Stimulated activated CD4-positive, alpha-beta T cell treated with anti-CD3 and anti-CD28 coated beads, Interleukin-4, amount 100 ng/mL, for 48 hours (primary cell): ENCODE results near the gene CELSR1.
"Not testable (repeated sequence)": the region's sequence is repeated elsewhere in the genome, so short reads cannot be mapped to it uniquely, and the experiment has no call there.

Source experiments
- DNase-seq, 2 donors: peaks; one replicate each; pipeline ENCODE4 v3.0.0-alpha.2; 2020; ENCODE audit warnings: low read depth in 2 of 2

CELSR1 gene

DNA sequence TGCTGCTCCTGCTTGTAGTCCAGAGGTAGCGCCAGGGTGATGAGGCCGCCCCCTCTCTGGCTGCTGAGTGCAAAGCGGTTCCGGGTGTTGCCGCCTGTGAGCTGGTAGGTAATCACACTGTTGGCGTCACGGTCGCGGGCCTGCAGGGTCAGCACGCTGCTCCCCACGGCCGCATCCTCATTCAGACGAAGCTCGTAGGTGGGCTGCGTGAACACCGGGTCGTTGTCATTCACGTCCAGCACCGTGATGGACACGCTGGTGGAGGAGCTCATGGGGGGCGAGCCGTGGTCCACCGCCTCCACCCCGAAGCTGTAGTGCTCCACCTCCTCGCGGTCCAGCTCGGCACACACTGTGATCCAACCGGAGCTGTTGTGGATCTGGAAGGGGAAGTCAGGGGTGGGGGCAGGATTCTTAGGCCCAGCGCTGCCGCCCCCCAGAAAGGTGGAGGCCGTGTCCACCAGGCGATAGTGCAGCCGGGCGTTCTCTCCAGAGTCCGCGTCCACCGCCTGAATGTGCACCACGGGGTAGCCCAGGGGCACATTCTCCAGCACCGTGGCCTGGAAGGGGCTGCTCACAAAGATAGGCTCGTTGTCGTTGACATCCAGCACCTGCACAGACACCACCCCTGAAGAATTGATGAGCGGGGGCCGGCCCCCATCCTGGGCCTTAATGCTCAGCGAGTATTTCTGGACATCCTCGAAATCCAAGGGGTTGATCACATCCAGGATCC, 2.4 kb downstream of the CELSR1 start:
- DNase-seq: no peak

GRCh38 chr22:46534177-46534776, 3.1 kb downstream of the CELSR1 start:
- DNase-seq: no peak

- DNase-seq: no peak
Observed at GRCh38 chr22:46533070-46533833, 4.2 kb downstream of the CELSR1 start.

DNA sequence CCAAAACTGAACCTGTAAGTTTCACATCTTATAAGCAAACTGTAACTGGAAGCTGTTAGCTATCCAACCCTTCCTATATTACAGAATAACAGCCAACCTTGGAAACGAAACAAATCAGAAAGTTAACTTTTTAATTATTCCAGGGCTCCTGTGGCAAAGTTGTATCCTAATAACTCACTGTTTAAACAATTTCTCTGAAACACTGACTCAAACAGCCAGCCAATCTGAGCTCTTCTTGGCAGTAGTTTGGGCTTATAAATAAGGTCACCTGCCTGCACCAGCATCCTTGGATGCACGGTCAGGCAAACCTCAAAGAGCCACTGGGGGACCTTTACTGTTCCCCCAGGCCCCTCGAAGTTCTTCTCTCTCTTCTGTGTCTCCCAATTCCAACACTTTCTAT, 5.0 kb downstream of the CELSR1 start:
- no peak for DNase-seq

- DNase-seq: no peak
Observed at GRCh38 chr22:46531581-46532175, 5.7 kb downstream of the CELSR1 start.

GRCh38 chr22:46528121-46528610, 9.3 kb downstream of the CELSR1 start:
- DNase-seq: no peak

- DNase-seq: no peak
Observed at GRCh38 chr22:46526244-46526839, 11.1 kb downstream of the CELSR1 start.

- no peak for DNase-seq
Observed at GRCh38 chr22:46525389-46526243, 11.8 kb downstream of the CELSR1 start.

- DNase-seq: no peak
Observed at GRCh38 chr22:46524203-46524740, 13.1 kb downstream of the CELSR1 start.

DNA sequence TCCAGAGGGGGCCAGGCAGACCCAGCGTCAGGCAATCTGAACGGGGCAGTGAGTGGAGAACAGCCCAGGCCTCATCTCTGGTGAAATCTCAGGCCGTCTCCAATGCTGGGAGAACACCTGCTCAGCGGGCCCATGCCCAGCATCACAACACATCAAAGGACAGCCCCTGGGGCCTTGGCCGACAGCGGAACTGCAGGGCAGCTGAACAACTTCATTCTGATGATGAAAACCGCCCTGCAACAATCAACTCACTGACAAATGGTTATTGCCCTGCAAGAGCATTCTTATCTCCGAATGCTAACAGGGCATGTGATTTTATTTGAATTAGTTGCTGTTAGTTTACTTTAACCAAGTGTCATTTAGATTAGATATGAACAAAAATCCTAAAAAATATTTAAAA, 14.6 kb downstream of the CELSR1 start:
- DNase-seq: no peak

GRCh38 chr22:46521994-46522393, 15.4 kb downstream of the CELSR1 start:
- DNase-seq: no peak

- DNase-seq: no peak
Observed at GRCh38 chr22:46520880-46521279, 16.5 kb downstream of the CELSR1 start.

- no peak for DNase-seq
Observed at GRCh38 chr22:46519377-46519776, 18.0 kb downstream of the CELSR1 start.

DNA sequence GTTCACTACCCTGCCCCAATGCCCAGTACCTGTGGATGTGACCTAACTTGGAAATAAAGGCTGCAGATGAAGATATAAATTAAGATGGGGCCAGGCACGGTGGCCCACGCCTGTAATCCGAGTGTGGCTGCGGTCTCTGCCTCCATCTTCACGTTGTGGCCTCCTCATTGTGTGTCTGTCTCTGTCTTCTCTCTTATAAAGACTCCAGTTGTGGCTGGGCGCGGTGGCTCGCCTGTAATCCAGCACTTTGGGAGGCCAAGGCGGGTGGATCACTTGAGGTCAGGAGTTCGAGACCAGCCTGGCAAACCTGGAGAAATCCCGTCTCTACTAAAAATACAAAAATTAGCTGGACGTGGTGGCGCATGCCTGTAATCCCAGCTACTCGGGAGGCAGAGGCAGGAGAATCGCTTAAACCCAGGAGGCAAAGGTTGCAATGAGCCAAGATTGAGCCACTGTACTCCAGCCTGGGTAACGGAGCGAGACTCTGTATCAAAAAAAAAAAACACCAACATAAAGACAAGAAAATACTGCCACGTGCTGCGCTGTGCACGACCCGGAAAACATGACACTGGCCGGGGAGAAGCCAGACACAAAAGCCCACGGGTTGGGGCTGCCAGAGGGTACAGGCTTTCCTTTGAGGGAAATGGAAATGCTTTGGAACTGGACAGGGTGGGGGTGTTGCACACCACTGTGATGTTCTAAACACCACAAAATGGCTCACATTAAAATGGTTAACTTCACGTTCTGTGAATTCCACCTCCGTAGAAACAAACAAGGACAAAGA, 18.7 kb downstream of the CELSR1 start:
- no peak for DNase-seq

GRCh38 chr22:46518038-46518437, 19.4 kb downstream of the CELSR1 start:
- no peak for DNase-seq

GRCh38 chr22:46517255-46517761, 20.1 kb downstream of the CELSR1 start:
- DNase-seq: no peak

DNA sequence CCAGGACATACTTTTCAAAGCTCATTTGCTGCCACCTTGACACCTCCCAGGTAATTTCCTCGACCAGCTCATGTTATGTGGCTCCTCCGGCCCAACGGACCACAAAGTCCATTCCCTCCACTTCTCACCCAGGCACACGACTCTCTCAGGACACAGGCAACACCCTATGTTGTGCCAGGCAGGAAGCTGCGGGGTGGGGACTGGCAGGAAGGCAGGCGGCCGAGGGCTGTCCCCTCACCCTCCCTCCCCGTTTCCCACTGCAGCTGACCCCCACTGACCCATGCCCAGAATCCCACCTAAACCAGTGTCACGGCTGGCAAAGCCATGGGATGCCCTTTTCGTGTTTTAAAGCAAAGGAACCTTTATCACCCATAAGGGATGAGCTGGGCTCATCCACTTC, 20.8 kb downstream of the CELSR1 start:
- DNase-seq: no peak

DNA sequence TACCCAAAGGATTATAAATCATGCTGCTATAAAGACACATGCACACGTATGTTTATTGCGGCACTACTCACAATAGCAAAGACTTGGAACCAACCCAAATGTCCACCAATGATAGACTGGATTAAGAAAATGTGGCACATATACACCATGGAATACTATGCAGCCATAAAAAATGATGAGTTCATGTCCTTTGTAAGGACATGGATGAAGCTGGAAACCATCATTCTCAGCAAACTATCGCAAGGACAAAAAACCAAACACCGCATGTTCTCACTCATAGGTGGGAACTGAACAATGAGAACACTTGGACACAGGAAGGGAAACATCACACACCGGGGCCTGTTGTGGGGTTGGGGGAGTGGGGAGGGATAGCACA, 21.3 kb downstream of the CELSR1 start:
- not testable (repeated sequence) for DNase-seq

DNA sequence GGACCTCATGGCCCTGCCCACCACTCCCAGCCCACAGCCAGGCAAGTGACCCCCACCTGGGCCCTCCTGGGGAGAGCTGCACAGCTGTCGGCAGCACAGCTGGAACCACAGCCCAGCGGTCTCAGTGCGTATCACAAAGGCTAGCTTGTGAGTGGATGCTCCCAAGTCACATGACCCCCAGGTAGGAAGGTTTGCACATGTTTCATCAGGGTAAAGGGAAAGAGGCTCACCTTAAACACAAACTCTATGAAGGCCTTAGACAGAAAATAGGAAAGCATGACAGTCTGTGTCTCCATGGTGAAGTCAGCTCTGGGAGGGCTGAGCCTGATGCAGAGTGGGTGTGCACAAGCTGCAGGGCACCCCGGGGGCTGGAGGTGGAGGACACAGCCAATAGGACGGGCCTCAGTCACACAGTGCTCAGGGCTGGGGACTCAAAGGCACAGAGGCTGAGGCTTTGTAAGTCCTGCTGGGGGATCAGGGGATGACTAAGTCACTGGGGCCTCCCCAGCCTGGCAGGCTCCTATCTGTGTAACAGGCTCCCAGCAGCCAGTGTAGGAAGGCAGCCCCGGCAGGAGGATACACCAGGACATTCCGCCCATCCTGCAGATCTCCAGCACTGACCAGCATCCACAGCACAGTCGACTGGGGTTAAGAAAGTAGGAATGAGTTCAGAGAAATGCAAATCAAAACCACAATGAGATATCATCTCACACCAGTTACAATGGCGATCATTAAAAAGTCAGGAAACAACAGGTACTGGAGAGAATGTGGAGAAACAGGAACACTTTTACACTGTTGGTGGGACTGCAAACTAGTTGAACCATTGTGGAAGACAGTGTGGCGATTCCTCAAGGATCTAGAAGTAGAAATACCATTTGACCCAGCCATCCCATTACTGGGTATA, 22.0 kb downstream of the CELSR1 start:
- DNase-seq: no peak
